Measurements from ENCODE around the gene JDP2. TPM values are rescaled to one million over a fixed set of nuclear protein-coding genes. Genes with fewer than 3 reads are reported as not detected.

Gene JDP2
- total RNA-seq, 2 experiments from 2014 or later = 2.4 to 2.6 TPM

DNA sequence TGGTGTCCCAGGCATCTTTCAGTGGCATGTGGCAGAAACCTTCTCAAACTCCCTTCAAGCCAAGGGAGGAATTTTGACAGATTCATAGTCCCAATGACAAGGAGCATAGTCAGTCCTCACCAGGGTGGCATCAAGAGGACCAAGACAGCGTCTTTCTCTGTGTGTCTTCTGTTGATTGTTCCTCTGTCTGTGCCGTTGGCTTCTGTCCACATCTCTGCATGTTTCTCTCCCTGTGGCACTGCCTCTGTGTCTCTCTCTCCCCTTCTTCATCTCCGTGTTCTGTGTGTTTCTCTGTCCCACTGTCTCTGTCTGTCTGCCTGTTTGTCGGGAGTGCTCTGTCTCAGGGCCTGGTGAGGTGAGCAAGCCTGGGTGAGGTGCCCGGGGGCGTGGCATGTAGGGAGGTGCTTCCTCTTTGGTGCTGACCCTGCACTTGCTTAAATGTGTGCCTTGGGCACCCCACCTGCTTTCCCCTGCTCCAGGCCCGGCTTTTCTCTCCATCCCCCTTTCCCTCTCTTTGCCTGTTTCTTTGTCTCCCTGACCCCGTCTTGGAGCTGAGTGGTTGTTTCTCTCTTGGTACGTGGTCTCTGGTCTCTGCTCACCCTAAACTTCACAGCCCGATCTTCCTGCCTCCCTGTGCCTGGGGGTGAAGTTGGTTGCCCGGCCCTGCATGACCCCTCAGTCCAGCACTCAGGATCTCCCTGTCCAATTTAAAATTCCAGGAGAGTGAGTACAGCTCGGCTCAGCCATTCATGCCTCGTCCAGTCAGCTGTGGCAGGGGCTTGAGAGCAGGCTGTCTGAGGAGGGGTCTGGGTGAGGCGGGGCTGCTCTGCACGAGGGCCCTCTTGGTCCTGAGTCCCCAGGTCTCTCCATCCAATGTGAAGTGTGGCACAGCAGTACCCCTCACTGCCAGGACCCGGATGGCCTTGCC lies 28.5 kb downstream of the JDP2 start:
- Mint-ChIP-seq H3K9me3 (ENCODE audit: low read depth) (no peaks in the 10 kb centered on the region), H3K4me1 (no peaks in the 10 kb centered on the region), H3K27ac (no peak overlapping the region), H3K36me3 (ENCODE audit: low read depth) (no peaks in the 10 kb centered on the region), H3K4me3 (no peak overlapping the region), H3K27me3 (no peaks in the 10 kb centered on the region)
- DNase-seq (no peak), ATAC-seq (no peak)
- ChIA-PET POLR2A (no interaction called here), CTCF (interaction anchor here (0.5 to 0.7 kb wide), 2 partner anchors 198 to 328 kb away, joined by 3 read pairs; no protein-coding TSS in a partner anchor)
- intact Hi-C loops (cut with DNase I, micrococcal nuclease) = no loop called here

DNA sequence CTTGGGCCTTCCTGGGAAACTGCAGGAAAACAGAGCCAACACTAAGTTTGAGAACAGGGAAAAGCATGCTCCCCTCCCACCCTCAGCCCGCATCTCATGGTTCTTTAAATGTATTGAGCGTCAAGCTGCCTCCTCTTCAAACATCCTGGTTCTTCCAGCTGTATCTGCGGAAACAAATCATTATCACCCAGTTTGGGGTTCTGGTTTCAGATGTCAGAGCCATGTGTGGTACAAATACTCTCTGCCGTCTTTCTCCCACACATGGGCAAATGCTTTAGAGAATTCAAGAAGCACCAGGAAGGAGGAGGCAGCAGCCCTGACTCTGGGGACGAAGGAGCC lies 29.1 kb downstream of the JDP2 start:
- no peak overlapping the region for H3K27ac Mint-ChIP-seq
- no peaks in the 10 kb centered on the region for H3K4me1 Mint-ChIP-seq
- no peaks in the 10 kb centered on the region for H3K27me3 Mint-ChIP-seq
- POLR2A ChIA-PET = no interaction called here
- intact Hi-C loops (cut with DNase I, micrococcal nuclease) = no loop called here
- H3K9me3 Mint-ChIP-seq (ENCODE audit: low read depth) = no peaks in the 10 kb centered on the region
- no peak for DNase-seq
- ATAC-seq = no peak
- CTCF ChIA-PET = interaction anchor here (0.5 kb wide), 1 partner anchor 197 kb away, joined by 3 read pairs; no protein-coding TSS in a partner anchor
- H3K4me3 Mint-ChIP-seq = no peak overlapping the region
- no peaks in the 10 kb centered on the region for H3K36me3 Mint-ChIP-seq (ENCODE audit: low read depth)

DNA sequence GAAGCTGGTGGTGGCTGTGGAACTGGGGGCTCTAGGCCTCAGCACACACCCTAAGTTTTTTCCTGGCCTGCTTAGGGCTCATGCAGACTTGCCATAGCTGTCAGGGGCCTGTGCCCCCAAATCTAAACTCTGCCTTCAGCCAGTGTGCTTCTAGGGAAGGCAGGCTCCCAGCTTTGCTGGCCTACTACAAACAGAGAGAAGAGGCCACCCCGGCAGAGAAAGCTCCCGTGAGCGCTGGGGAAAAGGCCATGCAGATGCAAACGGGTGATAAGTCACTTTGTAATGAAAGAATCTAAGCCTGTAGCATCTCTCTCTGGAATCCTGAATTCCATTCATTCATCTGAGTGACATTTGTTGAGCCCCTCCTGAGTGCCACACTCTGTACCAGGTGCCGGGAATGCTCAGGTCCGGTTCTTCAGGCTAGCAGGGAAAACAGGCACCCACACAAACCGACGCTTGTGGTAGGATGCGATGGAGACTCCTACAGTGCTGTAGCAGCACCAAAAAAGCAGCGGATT lies 29.9 kb downstream of the JDP2 start:
- ChIA-PET CTCF (no interaction called here), POLR2A (no interaction called here)
- Mint-ChIP-seq H3K27me3 (no peaks in the 10 kb centered on the region), H3K9me3 (ENCODE audit: low read depth) (no peaks in the 10 kb centered on the region), H3K36me3 (ENCODE audit: low read depth) (no peaks in the 10 kb centered on the region), H3K27ac (no peak overlapping the region), H3K4me3 (no peak overlapping the region), H3K4me1 (no peaks in the 10 kb centered on the region)
- intact Hi-C loops (cut with DNase I, micrococcal nuclease) = no loop called here
- ATAC-seq (no peak), DNase-seq (no peak)

DNA sequence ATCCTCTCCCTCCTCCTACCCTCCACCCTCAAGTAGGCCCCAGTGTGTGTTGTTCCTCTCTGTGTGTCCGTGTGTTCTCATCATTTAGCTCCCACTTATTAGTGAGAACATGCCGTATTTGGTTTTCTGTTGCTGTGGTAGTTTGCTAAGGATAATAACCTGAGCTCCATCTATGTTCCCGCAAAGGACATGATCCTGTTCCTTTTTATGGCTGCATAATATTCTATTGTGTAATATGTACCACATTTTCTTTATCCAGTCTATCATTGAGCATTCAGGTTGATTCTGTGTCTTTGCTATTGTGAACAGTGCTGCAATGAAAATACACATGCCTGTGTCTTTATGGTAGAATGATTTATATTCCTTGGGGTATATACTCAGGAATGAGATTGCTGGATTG lies 30.5 kb downstream of the JDP2 start:
- Mint-ChIP-seq H3K9me3 (ENCODE audit: low read depth) (no peaks in the 10 kb centered on the region), H3K27me3 (no peaks in the 10 kb centered on the region), H3K27ac (no peak overlapping the region), H3K4me1 (no peaks in the 10 kb centered on the region), H3K4me3 (no peak overlapping the region), H3K36me3 (ENCODE audit: low read depth) (no peaks in the 10 kb centered on the region)
- CTCF ChIA-PET = interaction anchor here (1.1 kb wide), 1 partner anchor 30 kb away, joined by 4 read pairs; no protein-coding TSS in a partner anchor
- DNase-seq (no peak), ATAC-seq (no peak)
- POLR2A ChIA-PET = no interaction called here
- intact Hi-C loops (cut with DNase I, micrococcal nuclease) = no loop called here

DNA sequence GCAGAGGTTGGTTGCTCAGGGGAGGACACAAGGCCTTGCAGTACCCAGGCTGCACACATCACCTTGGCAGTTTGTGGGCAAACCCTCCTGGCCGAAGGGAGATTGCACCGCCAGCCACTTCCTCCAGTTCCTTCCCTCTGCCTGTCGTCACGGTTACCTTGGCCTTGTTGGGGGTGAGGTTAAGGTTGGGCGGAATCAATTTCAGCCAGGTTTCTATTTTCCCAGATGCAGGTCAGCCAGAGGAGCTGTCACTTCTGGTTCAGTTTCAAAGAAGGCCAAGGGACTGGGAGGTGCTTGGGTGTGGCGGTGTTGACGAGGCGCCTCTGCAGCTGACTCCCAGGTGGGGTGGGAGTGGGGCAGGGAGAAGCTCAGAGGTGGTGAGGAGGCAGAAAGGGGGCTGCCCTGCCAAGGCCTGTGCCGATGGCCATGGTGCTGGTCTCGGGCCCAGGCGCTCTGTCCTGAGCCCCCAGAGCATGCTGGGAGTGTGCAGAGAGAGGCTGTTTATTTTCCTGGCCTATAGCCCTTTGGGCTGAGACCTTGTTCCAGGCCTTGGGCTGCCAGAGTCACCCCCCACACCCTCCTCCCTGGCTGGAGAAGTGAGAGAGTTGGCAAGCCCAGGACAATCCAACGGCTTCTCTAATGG lies 31.4 kb downstream of the JDP2 start:
- Mint-ChIP-seq H3K4me3 (no peak overlapping the region), H3K36me3 (ENCODE audit: low read depth) (no peaks in the 10 kb centered on the region), H3K4me1 (no peaks in the 10 kb centered on the region), H3K9me3 (ENCODE audit: low read depth) (no peaks in the 10 kb centered on the region), H3K27ac (no peak overlapping the region), H3K27me3 (no peaks in the 10 kb centered on the region)
- CTCF ChIA-PET = interaction anchor here (0.7 to 1.1 kb wide), 2 partner anchors 29 to 118 kb away, joined by 4 read pairs; no protein-coding TSS in a partner anchor
- DNase-seq (no peak), ATAC-seq (no peak)
- POLR2A ChIA-PET = no interaction called here
- intact Hi-C loops (cut with DNase I, micrococcal nuclease) = no loop called here

DNA sequence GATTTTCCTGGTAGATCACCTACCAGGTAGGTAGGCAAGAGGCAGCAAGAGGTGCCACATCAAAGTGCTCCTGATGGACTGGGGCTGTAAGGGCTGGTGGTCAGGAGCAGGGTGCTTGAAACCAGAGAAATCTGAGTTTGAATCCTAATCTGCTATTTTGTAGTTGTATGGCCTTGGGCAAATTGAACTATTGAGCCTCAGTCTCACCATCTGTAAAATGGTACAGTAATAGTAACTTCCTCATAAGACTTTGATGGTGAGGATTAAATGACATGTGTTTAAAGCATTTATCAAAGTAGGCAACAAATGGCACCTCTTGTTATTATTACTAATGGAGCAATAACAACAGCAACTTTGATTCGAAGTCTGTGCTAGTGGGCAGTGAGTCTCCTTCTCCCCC lies 32.0 kb downstream of the JDP2 start:
- ATAC-seq (no peak), DNase-seq (no peak)
- no peaks in the 10 kb centered on the region for H3K4me1 Mint-ChIP-seq
- ChIA-PET CTCF (no interaction called here), POLR2A (no interaction called here)
- H3K27ac Mint-ChIP-seq = no peak overlapping the region
- H3K4me3 Mint-ChIP-seq = no peak overlapping the region
- intact Hi-C loops (cut with DNase I, micrococcal nuclease) = no loop called here
- H3K36me3 Mint-ChIP-seq (ENCODE audit: low read depth) = no peaks in the 10 kb centered on the region
- no peaks in the 10 kb centered on the region for H3K9me3 Mint-ChIP-seq (ENCODE audit: low read depth)
- H3K27me3 Mint-ChIP-seq = no peaks in the 10 kb centered on the region

DNA sequence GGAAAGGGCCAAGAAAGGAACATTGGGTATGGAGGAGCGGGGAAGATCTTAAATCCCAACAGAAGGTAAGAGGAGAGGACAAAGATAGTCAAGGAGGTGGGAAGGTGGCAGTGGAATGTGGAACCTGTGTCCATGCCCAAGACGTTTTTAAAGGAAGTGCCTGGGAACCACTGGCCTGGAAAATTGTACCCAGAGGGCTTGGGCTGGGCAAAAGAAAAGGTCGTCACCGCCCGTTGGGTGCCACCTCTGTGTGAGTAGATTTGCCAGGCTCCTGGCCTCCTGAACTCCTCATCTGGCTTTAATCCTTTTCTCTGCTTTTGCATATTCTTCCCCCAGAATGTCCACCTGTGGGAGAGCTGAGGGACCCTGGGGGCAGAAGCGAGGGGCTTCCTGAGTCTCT lies 32.6 kb downstream of the JDP2 start:
- ChIA-PET CTCF (no interaction called here), POLR2A (no interaction called here)
- Mint-ChIP-seq H3K4me1 (no peaks in the 10 kb centered on the region), H3K27ac (no peak overlapping the region), H3K4me3 (no peak overlapping the region), H3K9me3 (ENCODE audit: low read depth) (no peaks in the 10 kb centered on the region), H3K36me3 (ENCODE audit: low read depth) (no peaks in the 10 kb centered on the region), H3K27me3 (no peaks in the 10 kb centered on the region)
- ATAC-seq = no peak
- intact Hi-C loops (cut with DNase I, micrococcal nuclease) = no loop called here
- DNase-seq = no peak

DNA sequence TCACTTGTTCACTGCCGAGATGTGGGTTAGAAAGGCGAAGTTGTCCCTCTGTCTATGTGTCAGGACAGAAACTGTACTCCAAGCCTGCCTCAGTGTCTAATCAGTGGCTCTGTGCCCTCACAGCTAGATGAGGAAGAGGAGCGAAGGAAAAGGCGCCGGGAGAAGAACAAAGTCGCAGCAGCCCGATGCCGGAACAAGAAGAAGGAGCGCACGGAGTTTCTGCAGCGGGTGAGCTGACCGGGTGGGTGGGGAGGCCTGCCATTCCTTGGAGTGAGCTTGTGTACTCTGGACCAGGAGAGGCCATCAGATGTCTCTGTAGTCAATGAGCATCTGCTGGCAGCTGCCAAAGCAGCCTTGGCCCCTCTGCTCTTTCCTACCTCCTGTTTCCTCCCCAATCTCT lies 33.5 kb downstream of the JDP2 start:
- no peak overlapping the region for H3K27ac Mint-ChIP-seq
- no peaks in the 10 kb centered on the region for H3K9me3 Mint-ChIP-seq (ENCODE audit: low read depth)
- DNase-seq = no peak
- H3K4me1 Mint-ChIP-seq = no peaks in the 10 kb centered on the region
- no peak overlapping the region for H3K4me3 Mint-ChIP-seq
- ChIA-PET CTCF (interaction anchor here (1.0 kb wide), 1 partner anchor 26 kb away, joined by 3 read pairs; no protein-coding TSS in a partner anchor), POLR2A (no interaction called here)
- no peak for ATAC-seq
- H3K36me3 Mint-ChIP-seq (ENCODE audit: low read depth) = no peaks in the 10 kb centered on the region
- intact Hi-C loops (cut with DNase I, micrococcal nuclease) = no loop called here
- no peaks in the 10 kb centered on the region for H3K27me3 Mint-ChIP-seq

DNA sequence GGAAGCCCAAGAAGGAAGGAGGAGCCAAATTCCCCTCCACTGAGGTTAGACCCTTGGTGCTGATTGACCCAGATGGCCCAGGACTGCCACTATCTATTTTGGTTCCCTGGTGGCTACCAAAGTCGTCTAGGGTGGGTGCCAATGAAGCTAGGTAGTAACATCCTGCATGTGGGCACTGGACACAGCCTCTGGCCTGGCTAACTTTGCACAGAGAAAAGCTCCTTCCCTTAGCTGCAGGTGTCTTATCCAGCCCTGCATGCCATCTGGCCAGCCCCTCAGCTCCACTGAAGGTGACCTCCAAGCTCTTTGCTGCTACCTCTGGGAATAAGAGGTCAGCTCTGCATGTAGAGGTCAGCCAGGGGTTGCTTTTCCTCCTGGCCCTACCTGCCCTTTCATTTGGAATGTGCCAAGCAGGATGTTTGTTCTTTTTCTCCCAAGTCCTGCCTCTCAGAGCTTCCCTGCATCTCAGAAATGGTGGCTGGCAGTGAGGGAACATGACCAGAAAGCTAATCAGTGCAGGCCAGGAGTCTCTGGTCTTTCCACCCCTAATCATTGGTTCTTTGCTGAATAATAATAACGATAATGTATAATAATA lies 34.0 kb downstream of the JDP2 start:
- no peak for DNase-seq
- intact Hi-C loops (cut with DNase I, micrococcal nuclease) = no loop called here
- Mint-ChIP-seq H3K4me1 (no peaks in the 10 kb centered on the region), H3K9me3 (ENCODE audit: low read depth) (no peaks in the 10 kb centered on the region), H3K27me3 (no peaks in the 10 kb centered on the region), H3K27ac (no peak overlapping the region), H3K36me3 (ENCODE audit: low read depth) (no peaks in the 10 kb centered on the region), H3K4me3 (no peak overlapping the region)
- POLR2A ChIA-PET = no interaction called here
- CTCF ChIA-PET = interaction anchor here (0.8 to 1.0 kb wide), 3 partner anchors 26 to 189 kb away, joined by 3 to 4 read pairs (median 3); no protein-coding TSS in a partner anchor
- no peak for ATAC-seq

DNA sequence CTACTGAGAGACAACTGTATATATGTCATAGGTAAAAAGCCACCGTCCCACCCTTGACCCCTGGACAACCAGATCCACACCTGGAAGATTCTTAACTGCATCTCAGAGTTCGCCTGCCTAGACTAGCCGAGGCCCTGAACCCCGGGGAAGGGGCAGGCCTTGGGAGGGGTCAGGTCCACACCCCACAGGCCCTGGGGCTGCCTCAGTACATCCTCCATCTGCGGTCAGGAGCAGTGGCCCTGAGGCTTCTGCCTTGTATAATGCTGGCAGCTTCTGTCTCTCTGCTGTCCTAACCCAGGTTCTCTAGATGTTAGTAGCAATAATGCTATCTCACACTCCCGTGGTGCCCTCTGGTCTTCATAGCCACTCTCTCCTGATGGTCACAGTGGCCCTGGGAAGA lies 36.8 kb downstream of the JDP2 start:
- intact Hi-C loops (cut with DNase I, micrococcal nuclease) = no loop called here
- no peaks in the 10 kb centered on the region for H3K9me3 Mint-ChIP-seq (ENCODE audit: low read depth)

DNA sequence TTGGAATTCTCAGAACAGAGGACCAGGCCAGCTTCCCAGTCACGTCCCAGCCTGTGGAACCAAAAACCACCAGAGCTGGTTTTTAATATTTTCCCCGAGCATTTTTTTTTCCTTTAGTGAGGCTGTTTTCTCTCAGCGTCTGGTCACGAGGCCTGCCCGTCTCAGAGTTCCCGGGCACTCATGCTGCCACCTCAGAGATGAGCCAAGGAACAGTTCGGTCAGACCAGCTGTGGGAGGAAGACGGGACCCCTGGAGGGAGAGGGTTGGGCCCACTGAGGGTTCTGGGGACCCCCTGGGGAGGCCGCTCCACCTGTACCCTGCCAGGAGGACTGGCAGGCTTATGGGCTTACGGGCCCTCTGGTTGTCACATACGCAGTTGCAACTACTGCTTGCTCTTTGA lies 39.9 kb downstream of the JDP2 start:
- DNase-seq (no peak), ATAC-seq (no peak)
- intact Hi-C loops (cut with DNase I, micrococcal nuclease) = no loop called here
- no peaks in the 10 kb centered on the region for H3K4me1 Mint-ChIP-seq
- no peak overlapping the region for H3K27ac Mint-ChIP-seq
- H3K4me3 Mint-ChIP-seq = no peak overlapping the region
- ChIA-PET CTCF (interaction anchor here (0.9 to 1.9 kb wide), 3 partner anchors 14 to 28 kb away, joined by 3 to 7 read pairs (median 3); no protein-coding TSS in a partner anchor), POLR2A (no interaction called here)
- no peaks in the 10 kb centered on the region for H3K27me3 Mint-ChIP-seq
- H3K36me3 Mint-ChIP-seq (ENCODE audit: low read depth) = no peaks in the 10 kb centered on the region
- H3K9me3 Mint-ChIP-seq (ENCODE audit: low read depth) = no peaks in the 10 kb centered on the region

More for the DNA sequence above, 36.8 kb downstream of the JDP2 start:
- H3K36me3 Mint-ChIP-seq (ENCODE audit: low read depth) = no peaks in the 10 kb centered on the region
- ChIA-PET CTCF (interaction anchor here (0.6 kb wide), 1 partner anchor 161 kb away, joined by 4 read pairs; no protein-coding TSS in a partner anchor), POLR2A (no interaction called here)
- no peak overlapping the region for H3K27ac Mint-ChIP-seq
- ATAC-seq (no peak), DNase-seq (no peak)
- no peaks in the 10 kb centered on the region for H3K4me1 Mint-ChIP-seq
- H3K4me3 Mint-ChIP-seq = no peak overlapping the region
- no peaks in the 10 kb centered on the region for H3K27me3 Mint-ChIP-seq

Measured in activated CD4-positive, alpha-beta T cell treated with anti-CD3 and anti-CD28 coated beads for 36 hours (primary cell).